ENCODE data around the gene OR2A2.
"Not testable (repeated sequence)": the region's sequence is repeated elsewhere in the genome, so short reads cannot be mapped to it uniquely, and the experiment has no call there.

The OR2A2 gene, protein sequence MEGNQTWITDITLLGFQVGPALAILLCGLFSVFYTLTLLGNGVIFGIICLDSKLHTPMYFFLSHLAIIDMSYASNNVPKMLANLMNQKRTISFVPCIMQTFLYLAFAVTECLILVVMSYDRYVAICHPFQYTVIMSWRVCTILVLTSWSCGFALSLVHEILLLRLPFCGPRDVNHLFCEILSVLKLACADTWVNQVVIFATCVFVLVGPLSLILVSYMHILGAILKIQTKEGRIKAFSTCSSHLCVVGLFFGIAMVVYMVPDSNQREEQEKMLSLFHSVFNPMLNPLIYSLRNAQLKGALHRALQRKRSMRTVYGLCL

DNA sequence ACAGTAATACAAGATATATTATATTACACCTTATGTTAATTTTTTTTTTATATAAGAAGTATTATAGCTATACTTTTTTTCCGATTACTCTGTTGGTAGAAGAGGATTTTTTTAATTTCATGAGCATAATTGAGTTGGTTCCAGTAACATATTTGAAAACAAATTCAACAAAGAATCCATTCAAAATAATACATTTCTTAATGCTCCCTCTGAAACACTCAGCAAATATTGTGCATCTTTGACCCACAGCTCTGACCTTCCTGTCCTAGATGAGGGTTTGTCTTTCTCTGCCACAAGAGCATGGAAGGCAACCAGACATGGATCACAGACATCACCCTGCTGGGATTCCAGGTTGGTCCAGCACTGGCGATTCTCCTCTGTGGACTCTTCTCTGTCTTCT is at the start of gene OR2A2:
Gene OR2A2, plus strand, starts transcription at position 301 of the 400 bp plus-strand sequence. Its CDS starts 0 bp downstream, at position 301.
- no peak for DNase-seq

DNA sequence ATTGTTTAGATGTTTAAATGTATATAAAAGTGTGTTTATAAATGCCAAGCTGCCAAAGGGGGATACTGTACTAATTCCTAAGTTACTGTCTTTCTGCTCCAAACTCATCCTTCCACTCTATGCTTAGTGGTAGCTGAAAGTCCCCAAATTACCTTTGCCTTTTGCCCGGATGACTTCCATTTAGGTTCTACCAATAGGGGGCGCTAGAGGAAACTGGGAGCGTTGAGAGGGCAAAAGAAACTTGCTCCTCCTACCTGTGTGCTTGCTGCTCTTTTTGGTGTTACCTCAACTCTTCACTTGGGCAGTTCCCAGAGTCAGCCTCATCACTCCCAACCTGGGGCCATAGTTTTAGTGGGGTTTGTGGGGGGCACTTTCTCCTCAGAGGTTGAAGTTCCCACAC is 45.7 kb upstream of the OR2A2 start:
- DNase-seq, result no peak

DNA sequence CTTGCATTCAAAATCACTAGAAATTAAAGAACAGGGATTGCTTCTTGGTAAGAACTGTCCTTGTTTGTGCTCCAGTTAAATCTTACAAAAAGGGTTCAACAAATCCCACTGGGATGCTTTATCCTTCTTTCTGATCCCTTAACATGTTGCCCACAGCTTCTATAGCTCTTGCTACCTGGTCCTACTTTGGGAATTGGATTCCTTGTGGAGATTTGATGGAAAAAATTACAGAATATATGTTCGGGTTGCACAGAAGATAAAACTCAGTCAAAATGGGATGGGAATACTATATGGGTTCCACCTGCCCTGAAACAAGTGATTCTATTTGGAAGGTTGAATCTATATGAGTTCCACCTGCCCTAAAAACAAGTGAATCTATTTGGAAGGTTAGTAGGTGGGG is 39.9 kb upstream of the OR2A2 start, which contains the start of gene OR2A25:
Gene OR2A25, plus strand, starts transcription at position 301 of the 400 bp plus-strand sequence. CDS start 4,409 bp downstream, outside the sequence.
- no peak for DNase-seq

DNA sequence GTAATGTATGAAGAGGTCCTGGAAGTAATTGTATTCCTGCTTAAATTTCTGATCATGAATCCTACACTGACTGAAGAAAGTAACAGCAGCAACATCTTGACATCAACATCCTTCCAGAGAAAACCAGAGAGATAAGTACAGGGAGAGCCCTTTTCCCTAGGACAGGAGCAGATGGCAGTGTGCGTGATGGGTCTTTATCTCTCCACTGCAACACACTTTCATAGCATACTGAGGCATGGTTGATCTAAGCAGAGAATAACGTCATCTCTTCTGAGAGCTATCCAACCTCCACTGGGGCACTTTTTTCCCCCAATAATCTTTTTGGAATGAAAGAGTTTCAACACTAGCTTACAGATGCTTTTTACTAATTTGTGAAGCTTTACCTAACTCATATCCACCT is 39.4 kb upstream of the OR2A2 start:
- no peak for DNase-seq

DNA sequence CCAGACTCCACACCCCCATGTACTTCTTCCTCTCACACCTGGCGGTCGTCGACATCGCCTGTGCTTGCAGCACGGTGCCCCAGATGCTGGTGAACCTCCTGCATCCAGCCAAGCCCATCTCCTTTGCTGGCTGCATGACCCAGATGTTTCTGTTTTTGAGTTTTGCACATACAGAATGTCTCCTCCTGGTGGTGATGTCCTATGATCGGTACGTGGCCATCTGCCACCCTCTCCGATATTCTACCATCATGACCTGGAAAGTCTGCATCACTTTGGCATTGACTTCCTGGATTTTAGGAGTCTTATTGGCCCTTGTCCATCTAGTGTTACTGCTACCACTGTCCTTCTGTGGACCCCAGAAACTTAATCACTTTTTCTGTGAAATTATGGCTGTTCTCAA is 35.0 kb upstream of the OR2A2 start:
- no peak for DNase-seq

DNA sequence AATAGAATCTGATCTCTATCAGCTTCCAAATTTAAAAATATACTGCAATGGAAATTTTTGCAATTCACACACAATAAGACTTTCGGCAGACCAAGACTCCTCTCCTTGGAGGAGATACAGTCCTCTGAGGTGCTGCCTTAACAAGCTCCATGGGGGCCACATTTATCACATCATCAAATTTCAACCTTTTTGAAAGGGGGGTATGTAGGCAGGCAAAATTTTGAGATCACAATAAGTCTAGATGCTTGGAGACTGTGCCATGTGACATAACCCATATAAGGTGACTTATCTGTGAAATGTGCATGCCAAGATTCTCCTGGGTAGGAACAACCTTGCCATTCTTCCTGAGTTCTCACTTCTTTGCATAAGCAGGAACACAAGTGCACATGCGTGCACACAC is 23.4 kb upstream of the OR2A2 start, which contains the start of gene OR2A12:
Gene OR2A12, plus strand, starts transcription at position 301 of the 400 bp plus-strand sequence. CDS start 8,830 bp downstream, outside the sequence.
- no peak for DNase-seq

DNA sequence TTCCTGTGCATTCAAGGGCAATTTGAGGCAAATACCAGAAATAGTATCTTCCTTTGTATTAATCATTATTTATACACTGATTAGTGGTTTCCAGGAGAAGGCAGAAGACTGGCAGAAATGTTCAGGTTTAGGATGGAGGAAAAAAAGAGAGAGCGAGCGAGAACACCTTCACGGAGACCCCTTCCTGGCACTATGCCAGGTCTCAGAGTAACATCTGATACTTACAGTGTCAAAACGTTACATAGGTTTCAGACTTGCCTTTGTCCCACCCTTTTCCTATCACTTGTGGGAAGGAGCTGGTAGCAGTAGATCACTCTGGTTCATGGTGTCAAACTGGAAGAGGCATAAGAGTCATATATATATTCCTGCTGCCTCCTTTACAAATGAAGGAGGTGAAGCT is 22.7 kb upstream of the OR2A2 start:
- no peak for DNase-seq

DNA sequence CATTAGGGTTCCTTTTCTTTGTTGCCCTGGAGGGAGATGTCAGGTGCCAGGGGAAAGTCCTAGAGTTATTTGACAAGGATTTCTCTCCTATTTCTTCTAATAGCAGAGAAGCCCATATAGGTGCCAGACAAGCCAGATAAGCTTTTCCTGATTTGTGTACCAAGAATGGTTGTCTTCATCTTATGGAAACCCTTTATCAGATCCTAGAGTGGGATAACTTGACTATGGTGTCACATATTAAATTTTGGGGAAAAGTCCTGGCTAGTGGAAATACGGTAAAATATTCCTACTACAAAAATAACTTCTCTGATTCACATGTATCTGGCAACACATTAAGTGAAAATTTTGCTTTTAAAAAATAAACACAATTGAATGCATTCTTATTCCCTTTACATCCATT is 22.2 kb upstream of the OR2A2 start:
- no peak for DNase-seq

DNA sequence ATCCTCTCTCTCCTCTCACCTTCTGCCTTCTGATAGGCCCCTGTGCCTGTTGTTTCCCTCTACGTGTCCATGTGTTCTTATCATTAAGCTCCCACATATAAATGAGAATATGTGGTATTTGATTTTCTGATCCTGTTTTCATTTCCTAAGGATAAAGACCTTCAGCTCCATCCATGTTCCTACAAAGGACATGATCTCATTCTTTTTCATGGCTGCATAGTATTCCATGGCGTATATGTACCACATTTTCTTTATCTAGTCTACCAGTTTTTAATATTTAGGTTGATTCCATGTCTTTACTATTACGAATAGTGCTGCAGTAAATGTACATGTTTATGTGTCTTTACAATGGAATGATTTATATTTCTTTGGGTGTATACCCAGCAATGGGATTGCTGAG is 18.7 kb upstream of the OR2A2 start:
- DNase-seq, result no peak

DNA sequence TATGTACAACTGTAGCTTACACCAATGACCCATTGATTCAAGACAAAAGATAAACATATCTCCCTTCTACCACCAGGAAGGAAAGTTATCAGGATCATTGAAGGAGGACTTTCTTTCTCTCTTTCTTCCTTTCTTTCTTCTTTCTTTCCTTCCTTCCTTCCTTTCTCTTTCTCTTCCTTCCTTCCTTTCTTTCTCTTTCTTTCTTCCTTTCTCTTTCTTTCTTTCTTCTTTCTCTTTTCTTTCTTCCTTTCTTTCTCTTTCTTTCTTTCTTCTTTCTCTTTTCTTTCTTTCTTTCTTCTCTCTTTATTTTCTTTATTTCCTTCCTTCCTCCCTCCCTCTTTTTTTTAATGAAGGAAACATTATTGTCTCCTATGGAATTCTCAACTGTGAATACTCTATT is 10.6 kb upstream of the OR2A2 start:
- DNase-seq, result no peak

DNA sequence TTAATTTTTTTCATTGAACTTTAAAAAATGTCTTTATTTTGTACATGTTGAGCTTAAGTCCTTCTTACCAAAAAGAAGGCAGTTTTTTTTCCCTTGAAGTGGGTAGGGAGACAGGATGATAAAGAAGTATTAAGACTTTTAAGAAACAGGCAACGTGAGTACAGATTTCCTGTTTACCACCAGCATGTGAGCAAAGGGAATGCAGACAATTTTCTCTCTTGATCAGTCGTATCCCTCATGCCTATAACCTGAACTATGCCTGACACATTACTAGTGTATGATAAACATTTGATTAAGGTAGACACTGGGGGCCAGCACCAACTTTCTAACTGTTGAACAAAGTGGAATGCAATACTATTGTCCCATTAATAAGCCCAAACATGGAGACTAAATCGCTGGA is 8.8 kb upstream of the OR2A2 start:
- DNase-seq, result no peak

DNA sequence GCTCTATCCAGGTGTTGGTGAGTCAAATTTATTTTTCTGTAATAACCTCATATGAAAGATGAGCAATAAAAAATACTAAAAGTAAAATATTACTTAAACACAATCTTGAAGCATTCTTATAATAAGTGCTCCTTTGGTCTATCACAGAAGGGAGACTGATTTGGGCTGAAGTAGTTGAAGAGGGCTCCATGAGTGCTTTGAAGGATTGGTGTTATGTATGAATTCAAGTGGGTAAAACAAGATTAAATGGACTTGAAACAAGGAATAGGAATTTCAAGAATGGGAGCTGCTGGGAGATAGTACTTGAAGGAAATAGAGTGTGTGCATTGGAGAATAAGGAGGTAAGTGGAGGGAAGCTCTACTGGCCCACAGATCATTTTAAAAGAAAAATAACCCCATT is 7.3 kb upstream of the OR2A2 start:
- DNase-seq, result no peak

DNA sequence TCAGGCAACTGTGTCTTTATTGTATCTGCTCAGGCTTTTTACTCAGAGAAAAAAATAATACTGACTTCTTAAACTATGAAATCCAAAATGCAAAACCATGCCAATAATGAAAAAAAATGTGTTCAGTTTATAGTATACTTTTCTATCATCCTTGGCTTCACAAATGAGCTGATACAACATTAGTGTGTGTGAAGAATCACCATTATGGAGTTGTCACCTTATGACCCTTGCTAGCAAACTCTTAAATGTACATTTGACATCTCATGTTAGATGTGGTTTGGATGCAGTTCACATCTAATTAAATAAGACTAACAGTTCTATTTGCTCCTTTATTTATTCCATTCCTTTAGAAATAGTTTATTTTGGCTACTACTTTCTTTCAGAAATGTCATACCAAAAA is 4.2 kb upstream of the OR2A2 start:
- no peak for DNase-seq

DNA sequence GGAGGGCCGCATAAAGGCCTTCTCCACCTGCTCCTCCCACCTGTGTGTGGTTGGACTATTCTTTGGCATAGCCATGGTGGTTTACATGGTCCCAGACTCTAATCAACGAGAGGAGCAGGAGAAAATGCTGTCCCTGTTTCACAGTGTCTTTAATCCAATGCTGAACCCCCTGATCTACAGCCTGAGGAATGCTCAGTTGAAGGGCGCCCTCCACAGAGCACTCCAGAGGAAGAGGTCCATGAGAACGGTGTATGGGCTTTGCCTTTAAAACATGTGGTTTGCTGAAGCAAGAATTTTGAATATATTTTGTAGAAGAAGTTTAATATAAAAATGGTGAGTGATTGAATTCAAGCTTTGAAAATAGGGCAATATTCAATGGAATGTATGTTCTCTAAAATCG is 889 bp downstream of the OR2A2 start:
- no peak for DNase-seq

DNA sequence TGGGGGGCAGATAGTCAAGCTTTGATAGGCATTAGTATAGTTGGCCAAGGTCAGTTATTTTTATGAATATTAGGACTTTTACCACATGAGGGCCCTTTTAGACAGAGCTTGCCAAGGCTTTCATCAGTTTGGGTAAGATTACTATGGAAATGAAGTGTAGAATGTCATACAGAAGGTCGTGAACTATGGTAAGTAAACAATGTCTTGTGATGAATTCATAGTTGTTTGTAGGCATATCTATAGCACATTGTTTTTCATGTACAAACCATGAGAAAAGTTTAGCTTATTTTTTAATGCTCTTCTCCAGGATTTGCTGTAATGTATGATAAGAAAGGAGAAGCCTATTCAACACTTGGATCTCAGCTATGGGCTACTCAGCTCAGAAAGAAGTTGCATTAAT is 4.3 kb downstream of the OR2A2 start:
- no peak for DNase-seq

DNA sequence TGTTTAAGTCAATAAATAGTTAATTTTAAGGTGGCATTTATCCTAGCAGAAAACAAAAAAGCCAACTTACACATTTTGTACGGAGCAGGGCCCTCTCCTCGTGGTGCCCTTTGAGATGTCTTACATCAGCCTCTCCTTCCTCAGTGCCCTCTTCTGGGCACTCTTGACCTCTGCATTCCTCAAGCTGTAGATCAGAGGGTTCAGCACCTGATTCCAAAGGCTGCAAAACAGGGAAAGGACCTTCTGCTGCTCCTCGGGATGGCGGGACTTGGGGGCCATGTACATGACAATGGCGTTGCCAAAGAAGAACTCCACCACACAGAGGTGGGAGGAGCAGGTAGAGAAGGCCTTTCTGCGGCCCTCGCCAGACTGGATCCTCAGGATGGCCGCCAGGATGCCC is 9.0 kb downstream of the OR2A2 start:
- DNase-seq, result no peak

DNA sequence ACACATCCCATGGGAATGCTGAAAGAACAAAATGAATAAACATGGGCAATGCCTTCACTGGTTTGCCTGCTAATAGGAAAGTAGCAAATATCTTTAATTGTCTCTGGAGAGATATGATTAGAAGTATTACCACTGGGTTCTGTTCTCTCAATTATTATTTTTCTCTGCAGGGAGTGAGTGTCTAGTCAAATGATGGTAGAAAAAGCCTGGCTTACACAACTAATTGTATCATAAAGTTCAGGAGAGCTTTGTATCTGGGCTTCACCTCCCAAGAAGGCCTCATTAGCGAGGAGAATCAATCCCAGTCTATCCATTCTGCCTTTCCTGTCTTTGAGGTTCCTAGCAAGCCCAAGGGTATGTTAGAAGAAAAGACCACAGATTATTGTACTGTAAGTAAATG is 13.5 kb downstream of the OR2A2 start, which contains the start of gene OR2A14:
Gene OR2A14, plus strand, starts transcription at position 301 of the 400 bp plus-strand sequence. CDS start 5,937 bp downstream, outside the sequence.
- no peak for DNase-seq

DNA sequence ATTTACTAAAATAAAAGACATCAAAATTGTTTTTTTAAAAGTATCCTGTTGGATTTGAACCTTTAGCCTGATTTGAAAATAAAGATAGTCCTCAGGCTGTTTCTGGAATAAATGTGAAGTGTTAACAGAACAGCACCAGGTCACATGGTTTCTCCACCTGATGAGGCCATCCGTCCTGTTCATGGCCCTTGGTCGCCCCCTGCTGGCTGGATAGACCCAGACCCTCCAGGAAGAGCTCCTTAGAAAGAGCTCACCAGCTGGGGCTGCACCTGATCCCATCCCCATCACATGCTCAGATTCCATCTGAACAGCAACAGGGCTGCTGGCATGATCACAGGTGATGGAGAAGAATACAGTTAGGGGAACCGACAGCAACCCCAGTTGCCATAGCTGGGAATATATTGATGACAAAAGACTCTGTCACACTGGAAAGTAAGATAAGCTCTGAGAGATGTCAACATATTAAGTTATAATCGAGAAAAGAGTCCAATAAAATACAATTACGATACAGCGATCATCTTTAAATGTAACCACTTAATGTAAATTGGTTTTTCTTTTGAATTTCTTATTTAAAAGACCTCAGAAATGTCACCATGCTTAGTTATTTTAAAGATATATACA is 18.4 kb downstream of the OR2A2 start:
- peak; percentile 83 for DNase-seq

DNA sequence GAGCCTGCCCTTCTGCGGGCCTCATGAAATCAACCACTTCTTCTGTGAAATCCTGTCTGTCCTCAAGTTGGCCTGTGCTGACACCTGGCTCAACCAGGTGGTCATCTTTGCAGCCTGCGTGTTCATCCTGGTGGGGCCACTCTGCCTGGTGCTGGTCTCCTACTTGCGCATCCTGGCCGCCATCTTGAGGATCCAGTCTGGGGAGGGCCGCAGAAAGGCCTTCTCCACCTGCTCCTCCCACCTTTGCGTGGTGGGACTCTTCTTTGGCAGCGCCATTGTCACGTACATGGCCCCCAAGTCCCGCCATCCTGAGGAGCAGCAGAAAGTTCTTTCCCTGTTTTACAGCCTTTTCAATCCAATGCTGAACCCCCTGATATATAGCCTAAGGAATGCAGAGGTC is 20.2 kb downstream of the OR2A2 start:
- DNase-seq, result not testable (repeated sequence)

DNA sequence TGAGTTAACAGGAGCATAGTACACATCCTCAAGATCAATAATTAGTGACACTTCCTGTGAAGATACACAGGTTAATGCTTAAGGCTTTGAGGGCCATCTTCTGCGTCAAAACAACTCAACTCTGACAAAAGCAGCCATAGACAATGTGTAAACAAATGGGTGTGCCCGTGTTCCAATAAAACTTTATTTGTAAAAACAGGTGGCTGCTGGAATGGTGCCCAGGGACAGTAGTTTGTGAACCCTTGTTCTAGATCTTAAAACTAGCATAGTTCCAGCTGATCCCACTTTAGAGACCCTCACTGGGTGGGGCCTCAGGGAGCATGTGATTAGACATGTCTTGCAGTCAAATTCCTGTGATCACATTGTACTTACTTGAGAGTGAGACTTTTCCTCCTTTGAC is 21.3 kb downstream of the OR2A2 start:
- DNase-seq, result no peak

DNA sequence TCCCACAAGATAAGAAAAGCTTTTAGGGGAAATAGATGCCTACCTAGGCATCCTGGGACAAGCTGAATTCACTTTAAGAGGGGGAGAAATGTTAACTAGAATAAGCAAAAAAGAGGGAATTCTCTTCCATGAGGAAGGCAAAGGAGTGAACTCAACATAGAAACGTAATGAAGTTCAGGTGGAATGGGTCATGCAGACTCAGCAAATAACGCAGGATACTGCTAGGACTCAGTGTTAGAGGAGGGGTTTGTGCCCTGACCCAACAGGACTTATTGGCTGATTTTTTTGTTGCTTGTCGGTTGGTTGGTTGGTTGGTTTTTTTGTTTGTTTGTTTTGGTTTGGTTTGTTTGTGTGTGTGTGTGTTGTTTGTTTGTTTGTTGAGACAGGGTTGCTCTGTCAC is 22.9 kb downstream of the OR2A2 start:
- DNase-seq, result no peak

DNA sequence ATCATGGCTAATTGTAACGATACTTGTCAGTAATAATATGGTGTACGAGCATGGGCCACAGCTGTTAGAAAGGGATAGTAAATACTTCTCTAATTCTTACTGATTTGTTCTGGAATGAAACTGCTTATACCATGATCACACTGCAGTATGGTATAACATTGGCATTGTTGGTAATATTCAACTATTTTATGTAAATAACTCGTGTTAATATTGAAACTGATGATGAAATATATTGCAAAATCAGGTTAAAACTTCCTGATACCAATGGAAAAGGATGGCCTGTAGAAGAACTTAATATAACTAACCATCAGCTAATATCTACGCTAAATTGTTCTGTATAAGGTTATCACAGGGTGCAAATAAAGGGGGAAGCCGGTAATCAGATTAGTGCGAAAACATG is 23.9 kb downstream of the OR2A2 start:
- no peak for DNase-seq

DNA sequence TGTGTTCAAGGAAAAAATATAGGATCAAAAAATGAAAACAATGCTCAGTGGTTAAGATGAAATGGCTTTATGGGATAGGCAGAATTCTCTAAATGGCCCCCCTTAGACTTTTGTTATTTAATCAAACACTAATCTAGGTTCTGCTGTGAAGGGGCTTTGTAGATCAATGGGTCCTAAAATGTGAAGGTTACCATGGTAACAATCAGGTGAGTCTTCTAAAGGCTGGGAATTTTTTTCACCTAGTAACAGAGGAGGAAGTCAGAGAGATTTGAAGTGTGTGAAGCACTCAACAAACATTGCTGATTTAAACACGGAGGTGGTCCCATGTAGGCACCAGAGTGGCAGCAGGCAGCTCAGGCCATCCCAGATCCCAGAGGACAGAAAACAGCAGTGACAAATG is 24.7 kb downstream of the OR2A2 start:
- no peak for DNase-seq

DNA sequence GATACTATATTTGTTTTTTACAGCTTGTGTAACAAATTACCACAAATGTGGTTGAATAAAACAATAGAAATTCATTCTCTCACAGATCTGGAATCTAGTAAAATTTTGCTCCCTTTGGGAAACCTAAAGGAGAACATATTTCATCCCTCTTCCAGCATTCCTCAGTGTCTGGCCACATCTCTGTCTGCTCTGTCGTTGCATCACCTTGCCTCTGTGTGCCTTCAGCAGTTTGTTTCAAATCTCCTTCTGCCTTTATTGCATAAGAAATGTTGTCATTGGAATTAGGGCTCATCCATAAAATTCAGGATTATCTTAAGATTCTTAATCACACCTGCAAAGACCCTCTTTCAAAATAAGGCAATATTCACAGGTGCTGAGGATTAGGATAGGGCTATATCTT is 28.1 kb downstream of the OR2A2 start:
- DNase-seq, result no peak

DNA sequence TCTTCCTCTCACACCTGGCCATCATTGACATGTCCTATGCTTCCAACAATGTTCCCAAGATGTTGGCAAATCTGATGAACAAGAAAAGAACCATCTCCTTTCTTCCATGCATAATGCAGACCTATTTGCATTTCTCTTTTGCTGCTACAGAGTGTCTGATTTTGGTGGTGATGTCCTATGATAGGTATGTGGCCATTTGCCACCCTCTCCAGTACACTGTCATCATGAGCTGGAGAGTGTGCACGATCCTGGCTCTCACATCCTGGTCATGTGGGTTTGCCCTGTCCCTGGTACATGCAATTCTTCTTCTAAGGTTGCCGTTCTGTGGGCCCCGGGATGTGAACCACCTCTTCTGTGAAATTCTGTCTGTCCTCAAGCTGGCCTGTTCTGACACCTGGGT is 32.8 kb downstream of the OR2A2 start:
- no peak for DNase-seq
